ENCODE results near the gene NOS3.

- no peak for TF ChIP-seq CTCF (IDR thresholded peaks at IDR 0.05)
- TF ChIP-seq POLR2A (IDR thresholded peaks at IDR 0.05), result no peak
Observed at GRCh38 chr7:151035026-151035717, 44.4 kb downstream of the NOS3 start.

Measured in thyroid gland (tissue), 4 donors.